Parietal lobe (tissue), 2 donors: Measurements from ENCODE around the gene GTF2IRD2. TPM values are rescaled to one million over a fixed set of nuclear protein-coding genes. Genes with fewer than 3 reads are reported as not detected.

Source experiments
- small RNA-seq: library from RNA; depleted of rRNA; stranded (forward); fragments of <200 nt; gene quantifications from one replicate; pipeline ENCODE3, GENCODE V24; 2014; ENCODE audit warnings: low replicate concordance
- total RNA-seq: library from RNA; depleted of rRNA; stranded (reverse); fragments of >200 nt; gene quantifications from one replicate; pipeline ENCODE4 v1.2.3, GENCODE V29; 2014

GTF2IRD2 gene
- total RNA-seq: 52.9 TPM

GRCh38 chr7:74850833-74851721 is at the start of gene GTF2IRD2:
GTF2IRD2 (minus strand) TSS chr7:74851605; CDS start chr7:74836378, 15,227 bp downstream.

GRCh38 chr7:74773760-74774750 is 77.3 kb downstream of the GTF2IRD2 start, which contains the start of gene NCF1:
NCF1 (plus strand) TSS chr7:74774011; CDS start chr7:74774032, 21 bp downstream.

Small RNA genes within 50 kb of the gene (small RNA-seq; reads per million reads assigned to genes)
- not detected for gene RF00019

Other genes starting within 250 kb of the GTF2IRD2 start
- gene GTF2I, start 193.9 kb downstream of the GTF2IRD2 start, total RNA-seq: 586 TPM
- gene NCF1, start 77.6 kb downstream of the GTF2IRD2 start, total RNA-seq: not detected
- gene CASTOR2, start 113.1 kb upstream of the GTF2IRD2 start, total RNA-seq: 58.8 TPM
- gene RCC1L, start 222.2 kb upstream of the GTF2IRD2 start, total RNA-seq: 23.5 TPM
- gene GTF2IRD2B, start 241.0 kb upstream of the GTF2IRD2 start, total RNA-seq: 86.4 TPM